Tibial nerve (tissue), 4 donors: ENCODE measurements around the gene SUSD2. TPM values are rescaled to one million over a fixed set of nuclear protein-coding genes. Genes with fewer than 3 reads are reported as not detected.
A peak's percentile ranks its signal among the peaks of the same experiment; 100 is the strongest.
"Not testable (repeated sequence)": the region's sequence is repeated elsewhere in the genome, so short reads cannot be mapped to it uniquely, and the experiment has no call there.

ENCODE experiments used
- DNase-seq, 2 donors: peaks; one replicate each; pipeline ENCODE4 v3.0.0-alpha.2; 2019; ENCODE audit warnings: low spot score in 2 of 2
- H3K27ac ChIP-seq, 4 donors: fragments of 200-600 bp; sonication (generic) in 3 of 4; one replicate each; pipeline ENCODE4 v1.5.1; 2017 to 2019; ENCODE audit warnings: mild to moderate bottlenecking in 1 of 4
- H3K27me3 ChIP-seq, 2 donors: fragments of 200-600 bp; sonication (generic) in 1 of 2; one replicate each; pipeline versions ENCODE4 v1.5.1 to v1.6.0; 2017 to 2019
- H3K36me3 ChIP-seq, 3 donors: fragments of 200-600 bp; sonication (generic); one replicate each; pipeline ENCODE4 v1.5.1; 2018 to 2019
- H3K4me1 ChIP-seq, 4 donors: fragments of 200-600 bp; sonication (generic) in 3 of 4; one replicate each; pipeline ENCODE4 v1.5.1; 2017 to 2019
- H3K4me3 ChIP-seq, 4 donors: fragments of 200-600 bp; sonication (generic) in 3 of 4; one replicate each; pipeline ENCODE4 v1.5.1; 2017 to 2019; ENCODE audit warnings: mild to moderate bottlenecking in 1 of 4, moderate library complexity in 1 of 4
- H3K9me3 ChIP-seq, 4 donors: fragments of 200-600 bp; sonication (generic) in 3 of 4; one replicate each; pipeline ENCODE4 v1.5.1; 2017 to 2019
- EP300 ChIP-seq, 2 donors: sonication (generic); formaldehyde crosslinking; IDR thresholded peaks; one replicate each; pipeline ENCODE4 v1.6.1; 2017; ENCODE audit warnings: antibody characterized with exemption in 2 of 2, mild to moderate bottlenecking in 1 of 2
- POLR2A ChIP-seq, 2 donors: fragments of 450-650 bp; IDR thresholded peaks; one replicate each; pipeline ENCODE4 v1.6.1; 2017; ENCODE audit warnings: antibody characterized with exemption in 2 of 2, mild to moderate bottlenecking in 2 of 2, moderate library complexity in 2 of 2
- WGBS, 2 donors: methylation state at CpG; one replicate each; pipeline ENCODE4 v1.1.5; 2018; 5-methylcytosine and 5-hydroxymethylcytosine counted together
- total RNA-seq, 4 donors: library from RNA; depleted of rRNA; stranded (reverse); fragments of >200 nt; gene quantifications; one replicate each; pipeline ENCODE4 v1.1.0, GENCODE V29; 2016
- TF ChIP-seq, protein P1 (sequence below), 5 experiments: fragments of 200-600 bp in 3 of 5; fragments of 450-650 bp in 2 of 5; sonication (generic) in 3 of 5; IDR thresholded peaks; one replicate each; pipeline ENCODE4 v1.5.1; 2016 to 2019; ENCODE audit warnings: antibody characterized with exemption in 5 of 5, mild to moderate bottlenecking in 3 of 5, moderate library complexity in 2 of 5

The SUSD2 gene, protein sequence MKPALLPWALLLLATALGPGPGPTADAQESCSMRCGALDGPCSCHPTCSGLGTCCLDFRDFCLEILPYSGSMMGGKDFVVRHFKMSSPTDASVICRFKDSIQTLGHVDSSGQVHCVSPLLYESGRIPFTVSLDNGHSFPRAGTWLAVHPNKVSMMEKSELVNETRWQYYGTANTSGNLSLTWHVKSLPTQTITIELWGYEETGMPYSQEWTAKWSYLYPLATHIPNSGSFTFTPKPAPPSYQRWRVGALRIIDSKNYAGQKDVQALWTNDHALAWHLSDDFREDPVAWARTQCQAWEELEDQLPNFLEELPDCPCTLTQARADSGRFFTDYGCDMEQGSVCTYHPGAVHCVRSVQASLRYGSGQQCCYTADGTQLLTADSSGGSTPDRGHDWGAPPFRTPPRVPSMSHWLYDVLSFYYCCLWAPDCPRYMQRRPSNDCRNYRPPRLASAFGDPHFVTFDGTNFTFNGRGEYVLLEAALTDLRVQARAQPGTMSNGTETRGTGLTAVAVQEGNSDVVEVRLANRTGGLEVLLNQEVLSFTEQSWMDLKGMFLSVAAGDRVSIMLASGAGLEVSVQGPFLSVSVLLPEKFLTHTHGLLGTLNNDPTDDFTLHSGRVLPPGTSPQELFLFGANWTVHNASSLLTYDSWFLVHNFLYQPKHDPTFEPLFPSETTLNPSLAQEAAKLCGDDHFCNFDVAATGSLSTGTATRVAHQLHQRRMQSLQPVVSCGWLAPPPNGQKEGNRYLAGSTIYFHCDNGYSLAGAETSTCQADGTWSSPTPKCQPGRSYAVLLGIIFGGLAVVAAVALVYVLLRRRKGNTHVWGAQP
- total RNA-seq, result 1 to 10 TPM; 9.0 to 9.6 (median 9.4) TPM

DNA sequence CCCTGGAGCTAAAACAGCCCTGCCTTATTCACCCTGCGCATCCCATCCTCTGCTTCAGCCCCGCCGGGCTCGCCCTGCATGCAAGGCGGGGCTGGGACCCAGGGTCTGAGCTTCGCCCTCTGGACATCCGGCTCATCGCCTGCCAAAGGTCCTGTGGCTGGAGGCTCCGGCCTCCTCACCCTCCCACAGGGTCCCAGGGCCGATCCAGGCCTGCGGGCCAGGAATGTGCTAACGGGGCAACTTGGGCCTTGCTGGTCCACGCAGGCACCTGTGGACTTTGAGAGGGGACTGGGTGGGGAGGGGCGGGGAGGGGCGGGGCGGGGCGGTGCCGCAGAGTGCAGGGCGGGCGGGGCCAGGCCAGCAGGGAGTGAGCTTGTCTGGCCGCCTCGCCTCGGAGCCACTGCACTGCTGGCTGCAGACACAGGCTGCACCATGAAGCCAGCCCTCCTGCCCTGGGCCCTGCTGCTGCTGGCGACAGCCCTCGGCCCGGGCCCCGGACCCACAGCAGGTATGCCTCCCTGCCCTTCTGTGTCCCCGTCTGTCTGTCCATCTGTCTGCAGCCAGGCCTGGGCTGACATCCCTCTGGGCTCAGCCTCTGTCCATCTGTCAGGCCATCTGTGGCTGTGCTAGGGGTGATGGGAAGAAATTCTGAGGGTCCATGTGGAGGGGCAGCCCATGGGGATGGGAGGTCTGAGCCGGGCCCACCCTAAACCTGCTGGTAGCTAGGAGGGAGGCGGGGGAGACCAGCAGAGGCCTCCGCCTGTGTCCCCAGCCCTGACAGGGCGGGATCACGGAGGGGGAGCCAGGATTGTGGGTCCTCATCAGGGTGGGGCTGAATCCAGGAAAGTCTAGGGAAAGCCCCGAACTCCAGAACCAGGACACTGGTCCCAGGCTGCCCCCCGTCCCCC lies at the start of gene SUSD2:
SUSD2 (plus strand) TSS at position 400 of the 908 bp plus-strand sequence; CDS start at position 433, 33 bp downstream.
- peak within 1 kb of the TSS in 1 of 4 donors; percentile 26 for H3K4me3 ChIP-seq
- TF ChIP-seq POLR2A (IDR thresholded peaks at IDR 0.05) (no peak), EP300 (IDR thresholded peaks at IDR 0.05) (no peak)
- TF ChIP-seq, protein P1, sequence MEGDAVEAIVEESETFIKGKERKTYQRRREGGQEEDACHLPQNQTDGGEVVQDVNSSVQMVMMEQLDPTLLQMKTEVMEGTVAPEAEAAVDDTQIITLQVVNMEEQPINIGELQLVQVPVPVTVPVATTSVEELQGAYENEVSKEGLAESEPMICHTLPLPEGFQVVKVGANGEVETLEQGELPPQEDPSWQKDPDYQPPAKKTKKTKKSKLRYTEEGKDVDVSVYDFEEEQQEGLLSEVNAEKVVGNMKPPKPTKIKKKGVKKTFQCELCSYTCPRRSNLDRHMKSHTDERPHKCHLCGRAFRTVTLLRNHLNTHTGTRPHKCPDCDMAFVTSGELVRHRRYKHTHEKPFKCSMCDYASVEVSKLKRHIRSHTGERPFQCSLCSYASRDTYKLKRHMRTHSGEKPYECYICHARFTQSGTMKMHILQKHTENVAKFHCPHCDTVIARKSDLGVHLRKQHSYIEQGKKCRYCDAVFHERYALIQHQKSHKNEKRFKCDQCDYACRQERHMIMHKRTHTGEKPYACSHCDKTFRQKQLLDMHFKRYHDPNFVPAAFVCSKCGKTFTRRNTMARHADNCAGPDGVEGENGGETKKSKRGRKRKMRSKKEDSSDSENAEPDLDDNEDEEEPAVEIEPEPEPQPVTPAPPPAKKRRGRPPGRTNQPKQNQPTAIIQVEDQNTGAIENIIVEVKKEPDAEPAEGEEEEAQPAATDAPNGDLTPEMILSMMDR (IDR thresholded peaks at IDR 0.05), result no peak
- no peaks in the 10 kb centered on the region for H3K27me3 ChIP-seq
- H3K36me3 ChIP-seq, result peaks cover 0 to 32% (median 0%) of the 10 kb centered on the region in 3 donors
- H3K27ac ChIP-seq, result peak within 1 kb of the TSS; percentile 13 to 81 (median 56)
- H3K4me1 ChIP-seq, result peaks cover 0 to 21% (median 7%) of the 10 kb centered on the region in 4 donors
- no peaks in the 10 kb centered on the region for H3K9me3 ChIP-seq
- 34 to 52% methylated on average over 14 to 21 of the region's 35 CpGs for WGBS, 2 donors
- no peak for DNase-seq

- 76 to 81% methylated on average over 11 of the region's 11 CpGs for WGBS, 2 donors
- Histone ChIP-seq H3K4me1 (peaks cover 0 to 45% (median 14%) of the 10 kb centered on the region in 4 donors), H3K27me3 (no peaks in the 10 kb centered on the region), H3K36me3 (peaks cover 0 to 60% (median 0%) of the 10 kb centered on the region in 3 donors), H3K9me3 (no peaks in the 10 kb centered on the region), H3K4me3 (no peak overlapping the region), H3K27ac (peak overlapping the region in 2 of 4 donors; percentile 8 to 16)
- TF ChIP-seq EP300 (IDR thresholded peaks at IDR 0.05) (no peak), POLR2A (IDR thresholded peaks at IDR 0.05) (no peak)
- TF ChIP-seq, protein P1 (IDR thresholded peaks at IDR 0.05), result peak in 2 of 5 experiments; percentile 21 to 41
- no peak for DNase-seq
Measured at GRCh38 chr22:24133187-24133965, 47.9 kb upstream of the SUSD2 start.

- H3K4me3 ChIP-seq, result no peak overlapping the region
- peak in 1 of 2 donors; percentile 38 for DNase-seq
- no peak overlapping the region for H3K27ac ChIP-seq
- no peak for TF ChIP-seq POLR2A (IDR thresholded peaks at IDR 0.05)
- H3K27me3 ChIP-seq, result no peaks in the 10 kb centered on the region
- peaks cover 0 to 41% (median 14%) of the 10 kb centered on the region in 4 donors for H3K4me1 ChIP-seq
- peaks cover 0 to 57% (median 0%) of the 10 kb centered on the region in 3 donors for H3K36me3 ChIP-seq
- no peaks in the 10 kb centered on the region for H3K9me3 ChIP-seq
- WGBS, 2 donors, result 60 to 61% methylated on average over 19 to 20 of the region's 22 CpGs
Measured at GRCh38 chr22:24134090-24134846, 47.0 kb upstream of the SUSD2 start.

DNA sequence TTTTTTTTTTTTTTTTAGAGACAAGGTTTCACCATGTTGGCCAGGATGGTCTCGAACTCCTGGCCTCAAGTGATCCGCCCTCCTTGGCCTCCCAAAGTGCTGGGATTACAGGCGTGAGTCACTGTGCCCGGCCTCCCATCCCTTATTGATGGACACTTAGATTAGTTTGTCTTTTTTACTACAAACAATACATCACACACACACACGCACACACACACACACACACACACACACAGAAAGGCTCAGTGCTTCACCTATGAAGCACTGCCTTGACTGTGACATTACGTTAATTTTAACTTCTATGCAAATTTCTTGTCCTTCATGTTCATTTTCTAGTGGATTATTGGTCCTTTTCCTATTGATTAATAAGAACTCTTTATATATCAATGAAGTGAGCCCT lies 44.8 kb upstream of the SUSD2 start:
- DNase-seq, H3K27me3 ChIP-seq, H3K4me3 ChIP-seq, H3K27ac ChIP-seq, H3K9me3 ChIP-seq: not testable (repeated sequence)
- WGBS, 2 donors, result 94 to 96% methylated on average over 6 of the region's 6 CpGs
- H3K36me3 ChIP-seq, result peaks cover 0 to 50% (median 0%) of the 10 kb centered on the region in 3 donors
- H3K4me1 ChIP-seq, result peaks cover 0 to 57% (median 22%) of the 10 kb centered on the region in 4 donors

DNA sequence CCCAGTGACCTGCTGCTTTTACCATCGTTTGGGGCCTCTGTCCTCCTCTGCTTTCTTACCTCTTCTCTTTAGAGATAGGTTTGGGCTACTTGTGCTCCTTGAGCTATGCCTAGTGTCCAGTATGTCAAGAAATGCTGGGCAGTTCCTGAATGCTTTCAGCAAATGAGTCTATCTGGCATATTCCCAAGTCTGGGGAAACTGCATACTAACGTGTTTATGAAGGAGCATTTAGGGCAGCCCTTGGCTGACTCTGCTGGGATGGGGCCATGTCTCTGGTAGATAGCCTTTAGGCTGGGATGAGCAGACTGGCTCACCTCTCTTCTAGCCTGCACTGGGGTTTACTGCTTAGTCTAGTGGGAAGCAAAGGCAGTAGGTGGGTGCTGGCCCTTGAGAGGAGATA lies 43.7 kb upstream of the SUSD2 start:
- Histone ChIP-seq H3K4me3 (no peak overlapping the region), H3K27ac (peak overlapping the region in 1 of 4 donors; percentile 28), H3K36me3 (peaks cover 0 to 50% (median 0%) of the 10 kb centered on the region in 3 donors), H3K27me3 (no peaks in the 10 kb centered on the region), H3K4me1 (peaks cover 0 to 57% (median 22%) of the 10 kb centered on the region in 4 donors), H3K9me3 (no peaks in the 10 kb centered on the region)
- 39 to 43% methylated on average over 2 of the region's 2 CpGs for WGBS, 2 donors
- no peak for TF ChIP-seq EP300 (IDR thresholded peaks at IDR 0.05)
- TF ChIP-seq POLR2A (IDR thresholded peaks at IDR 0.05), result no peak
- TF ChIP-seq, protein P1 (IDR thresholded peaks at IDR 0.05), result no peak
- no peak for DNase-seq
